ENCODE results near the gene SPEM3.

GRCh38 chr17:7426896-7427489 lies 1.7 kb upstream of the SPEM3 start:
- TF ChIP-seq CTCF (IDR thresholded peaks at IDR 0.05) (no peak), POLR2A (IDR thresholded peaks at IDR 0.05) (no peak)
